VCaP (cell line): ENCODE data around the gene TAGLN3.
A peak's percentile ranks its signal among the peaks of the same experiment; 100 is the strongest.

Experiments
- H3K27ac ChIP-seq: fragments of 450-650 bp; 2 replicates; pipeline ENCODE4 v1.5.1; 2017
- TF ChIP-seq, protein P1 (sequence below): fragments of 450-650 bp; conservative IDR thresholded peaks from 2 replicates; pipeline ENCODE4 v1.5.1; 2017; ENCODE audit warnings: mild to moderate bottlenecking, moderate library complexity

TAGLN3 gene

DNA sequence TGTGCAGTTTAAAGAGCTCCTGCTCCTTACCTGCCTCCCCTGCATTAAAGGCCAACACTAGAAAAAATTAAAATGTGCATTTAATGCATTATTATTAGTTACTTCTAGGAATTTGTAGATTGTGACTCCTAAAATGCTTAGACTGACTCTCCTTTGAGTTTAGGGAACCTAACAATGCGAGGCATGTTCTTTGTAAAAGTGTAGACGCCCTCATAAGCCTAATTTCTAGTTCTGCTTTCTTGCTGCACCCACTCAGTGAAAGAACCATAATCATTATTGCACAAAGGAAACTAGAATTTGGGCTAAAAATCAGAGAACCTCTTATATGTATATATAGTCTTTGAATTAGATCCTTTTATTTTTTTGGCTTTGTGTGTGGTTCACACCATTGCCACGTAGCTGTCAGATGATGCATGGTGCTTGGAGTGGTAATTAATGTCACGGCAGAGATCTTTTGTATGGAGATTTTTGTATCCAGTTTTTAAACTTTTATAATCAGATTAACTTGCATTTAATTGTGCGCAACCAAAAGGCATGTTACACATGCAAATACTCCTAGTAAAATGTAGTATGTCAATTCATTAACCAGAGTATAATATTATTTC, 19.2 kb upstream of the TAGLN3 start:
- peak overlapping the region; percentile 85 for H3K27ac ChIP-seq

DNA sequence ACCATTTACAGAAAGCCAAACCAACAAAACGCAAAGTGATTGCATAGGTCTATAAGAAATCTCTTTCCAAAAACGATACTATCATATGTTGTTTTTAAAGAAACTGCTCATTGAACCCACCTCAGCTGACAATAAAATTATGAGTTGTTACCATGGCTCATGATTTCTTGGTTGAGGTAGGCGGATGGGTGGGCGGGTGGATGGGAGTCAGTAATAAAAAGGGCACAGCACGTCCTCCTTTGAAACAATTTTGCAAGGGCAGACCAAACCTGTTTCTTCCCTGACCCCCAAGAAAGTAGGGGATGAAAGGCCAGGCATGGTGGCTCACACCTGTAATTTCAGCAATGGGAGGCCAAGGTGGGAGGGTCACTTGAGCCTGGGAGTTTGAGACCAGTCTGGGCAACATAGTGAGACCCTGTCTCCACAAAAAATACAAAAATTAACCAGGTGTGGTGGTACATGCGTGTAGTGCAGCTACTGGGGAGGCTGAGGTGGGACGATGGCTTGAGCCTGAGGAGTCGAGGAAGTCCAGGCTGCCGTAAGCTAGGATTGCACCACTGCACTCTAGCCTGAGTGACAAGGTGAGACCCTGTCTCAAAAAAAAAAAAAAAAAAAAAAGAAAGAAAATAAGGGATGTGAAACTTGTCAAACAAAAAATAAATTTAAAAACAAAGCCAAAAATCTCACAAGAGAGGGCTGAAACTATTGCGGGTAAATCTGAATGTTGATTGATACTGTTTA, 17.8 kb upstream of the TAGLN3 start:
- TF ChIP-seq, protein P1, sequence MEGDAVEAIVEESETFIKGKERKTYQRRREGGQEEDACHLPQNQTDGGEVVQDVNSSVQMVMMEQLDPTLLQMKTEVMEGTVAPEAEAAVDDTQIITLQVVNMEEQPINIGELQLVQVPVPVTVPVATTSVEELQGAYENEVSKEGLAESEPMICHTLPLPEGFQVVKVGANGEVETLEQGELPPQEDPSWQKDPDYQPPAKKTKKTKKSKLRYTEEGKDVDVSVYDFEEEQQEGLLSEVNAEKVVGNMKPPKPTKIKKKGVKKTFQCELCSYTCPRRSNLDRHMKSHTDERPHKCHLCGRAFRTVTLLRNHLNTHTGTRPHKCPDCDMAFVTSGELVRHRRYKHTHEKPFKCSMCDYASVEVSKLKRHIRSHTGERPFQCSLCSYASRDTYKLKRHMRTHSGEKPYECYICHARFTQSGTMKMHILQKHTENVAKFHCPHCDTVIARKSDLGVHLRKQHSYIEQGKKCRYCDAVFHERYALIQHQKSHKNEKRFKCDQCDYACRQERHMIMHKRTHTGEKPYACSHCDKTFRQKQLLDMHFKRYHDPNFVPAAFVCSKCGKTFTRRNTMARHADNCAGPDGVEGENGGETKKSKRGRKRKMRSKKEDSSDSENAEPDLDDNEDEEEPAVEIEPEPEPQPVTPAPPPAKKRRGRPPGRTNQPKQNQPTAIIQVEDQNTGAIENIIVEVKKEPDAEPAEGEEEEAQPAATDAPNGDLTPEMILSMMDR = no peak
- H3K27ac ChIP-seq = no peak overlapping the region; the same call in 1 of the 2 replicates

More for the DNA sequence above, 19.2 kb upstream of the TAGLN3 start:
- TF ChIP-seq, protein P1 = no peak

DNA sequence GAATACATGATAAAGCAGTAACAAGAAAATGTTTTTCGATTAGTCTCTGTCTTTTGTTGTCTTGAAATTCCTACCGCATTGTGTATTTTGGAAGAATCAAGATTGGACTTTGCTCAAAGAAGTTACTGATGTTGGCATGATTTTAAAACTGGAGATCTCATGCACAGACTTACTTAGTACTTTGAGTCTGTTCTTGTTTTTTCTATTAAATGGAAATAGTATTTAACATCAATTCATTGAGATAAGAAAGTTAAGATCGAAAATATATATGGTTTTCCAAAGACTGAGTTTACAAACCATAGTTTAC, 17.3 kb upstream of the TAGLN3 start:
- TF ChIP-seq, protein P1 = no peak
- H3K27ac ChIP-seq = no peak overlapping the region; the same call in 1 of the 2 replicates

DNA sequence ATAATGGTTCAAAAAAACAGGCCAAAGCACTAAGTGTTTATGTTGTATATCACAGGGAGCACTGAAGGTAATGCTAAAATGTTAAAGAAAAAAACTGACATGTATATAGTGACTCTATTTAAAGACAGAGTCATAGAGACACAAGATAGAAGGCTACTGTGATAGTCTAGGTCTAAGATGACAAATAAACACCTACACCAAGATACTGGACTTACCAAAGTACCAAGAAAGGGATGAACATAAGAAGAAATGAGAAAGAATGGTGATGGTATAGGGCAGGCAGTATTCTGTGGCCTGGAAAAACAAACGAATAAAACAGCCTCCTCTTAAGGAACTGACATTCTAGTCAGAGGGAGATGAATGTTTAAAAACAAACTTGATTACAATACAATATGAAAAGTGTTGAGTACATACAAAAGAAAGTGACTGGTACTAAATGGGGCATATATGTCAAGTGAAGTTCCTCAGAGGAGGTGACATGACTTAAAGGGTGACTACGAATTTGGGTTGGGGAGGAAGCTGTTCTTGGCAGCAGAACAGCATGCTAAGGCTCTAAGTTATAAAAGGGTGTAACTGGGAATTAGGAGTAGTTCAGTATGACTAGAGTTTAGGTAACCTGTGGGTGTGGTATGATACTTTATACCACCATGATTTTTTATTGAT, 14.0 kb upstream of the TAGLN3 start:
- H3K27ac ChIP-seq = no peak overlapping the region
- TF ChIP-seq, protein P1 = no peak

DNA sequence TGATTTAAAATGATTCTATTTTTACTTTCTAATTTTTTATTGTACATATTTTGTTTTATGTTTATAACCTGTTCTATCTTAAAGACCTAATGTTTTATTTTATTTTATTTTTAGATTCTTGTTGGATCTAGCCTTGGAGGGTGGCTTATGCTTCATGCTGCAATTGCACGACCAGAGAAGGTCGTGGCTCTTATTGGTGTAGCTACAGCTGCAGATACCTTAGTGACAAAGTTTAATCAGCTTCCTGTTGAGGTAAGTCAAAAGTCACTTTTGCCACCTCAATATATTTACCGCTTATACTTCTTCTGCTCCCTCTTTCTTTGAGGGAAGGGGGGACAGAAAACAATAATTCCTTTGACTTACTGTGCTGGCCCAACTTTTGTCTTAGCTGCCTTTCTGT, 11.9 kb upstream of the TAGLN3 start:
- TF ChIP-seq, protein P1 = no peak
- no peak overlapping the region for H3K27ac ChIP-seq

DNA sequence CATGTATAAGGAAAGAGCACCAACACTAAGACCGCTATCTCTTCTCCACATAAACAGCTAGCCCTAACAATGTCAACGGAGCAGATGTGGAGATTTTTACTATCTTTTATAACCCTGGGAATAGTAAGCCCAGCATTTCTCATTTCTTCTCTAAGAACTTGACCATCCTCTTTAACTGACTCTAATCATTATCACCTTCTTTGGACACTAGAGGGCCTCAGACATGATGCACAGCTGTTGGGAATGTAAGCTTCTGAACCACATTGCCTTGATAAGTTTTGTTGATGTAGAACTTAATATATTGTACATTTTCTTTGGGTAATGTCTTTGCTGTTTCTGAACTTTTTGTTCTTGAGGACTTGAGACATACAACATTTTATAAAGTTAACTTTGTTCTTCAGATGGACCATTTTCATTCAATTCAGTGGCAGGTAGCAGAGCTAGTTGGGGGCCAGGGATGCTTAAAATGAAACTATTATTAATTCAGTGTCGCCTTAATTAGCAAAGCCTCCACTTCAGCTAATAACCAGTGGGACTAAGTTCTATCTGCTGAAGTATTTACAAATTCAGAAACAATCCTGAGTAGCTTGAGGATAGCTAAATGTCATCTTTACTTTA, 9.6 kb upstream of the TAGLN3 start:
- TF ChIP-seq, protein P1 = peak; percentile 87
- no peak overlapping the region for H3K27ac ChIP-seq

DNA sequence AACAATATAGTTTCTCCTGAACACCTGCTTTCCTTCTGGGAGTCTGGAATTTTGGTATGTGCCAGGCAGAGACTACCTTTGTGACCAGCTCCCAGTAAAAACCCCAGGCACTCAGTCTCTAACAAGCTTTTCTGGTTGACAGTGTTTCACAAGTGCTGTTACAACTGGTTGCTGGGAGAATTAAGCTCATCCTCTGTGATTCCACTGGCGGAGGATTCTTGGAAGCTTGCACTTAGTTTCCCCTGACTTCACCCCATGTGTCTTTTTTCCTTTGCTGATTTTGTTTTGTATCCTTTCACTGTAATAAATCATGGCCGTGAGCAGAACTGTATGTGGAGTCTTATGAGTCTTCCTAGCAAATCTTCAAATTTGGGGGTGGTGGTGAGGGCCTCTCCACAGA, 5.7 kb upstream of the TAGLN3 start:
- no peak overlapping the region for H3K27ac ChIP-seq

More for the DNA sequence above, 5.7 kb upstream of the TAGLN3 start:
- TF ChIP-seq, protein P1 = no peak
